Measurements from ENCODE around the gene TXNDC17.
"Not testable (repeated sequence)": the region's sequence is repeated elsewhere in the genome, so short reads cannot be mapped to it uniquely, and the experiment has no call there.

The TXNDC17 gene

DNA sequence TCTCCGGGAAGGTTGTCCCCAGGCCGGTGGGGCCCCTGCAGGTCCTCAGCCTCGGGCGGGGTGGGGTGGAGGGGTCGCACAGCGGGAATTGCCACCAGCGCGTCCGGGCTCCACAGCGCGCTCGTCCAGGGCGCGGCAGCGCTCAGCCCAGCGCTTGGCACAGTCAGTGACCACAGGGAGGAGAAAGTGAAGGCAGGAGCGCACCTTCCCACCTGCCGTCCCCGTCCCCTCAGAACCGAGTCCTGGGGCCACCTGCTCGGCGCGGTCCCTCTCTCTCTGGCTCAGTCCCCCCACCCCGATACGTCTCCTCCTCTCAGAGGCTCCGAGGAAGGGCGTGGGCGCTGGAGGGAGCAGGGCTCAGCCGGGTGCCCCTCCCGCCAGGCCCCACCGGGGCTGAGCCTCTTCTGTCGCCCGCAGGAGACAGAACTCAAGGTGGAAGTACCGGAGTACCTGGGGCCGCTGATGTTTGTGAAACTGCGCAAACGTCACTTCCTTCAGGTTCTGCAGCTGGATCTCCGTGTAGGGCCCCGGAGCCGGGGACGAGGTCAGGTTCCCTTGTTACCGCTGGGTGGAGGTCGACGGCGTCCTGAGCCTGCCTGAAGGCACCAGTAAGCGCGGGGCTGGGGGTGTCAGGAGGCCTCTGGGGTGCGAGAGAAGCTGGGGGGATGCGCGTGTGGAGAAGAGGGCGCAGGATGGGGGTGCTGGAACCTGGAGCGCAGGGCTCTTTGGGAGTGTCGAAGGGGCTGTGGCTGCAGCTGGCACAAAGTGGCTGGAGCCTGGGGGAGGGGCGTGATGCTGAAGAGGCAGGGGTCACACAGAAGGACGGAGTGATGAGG, 16.2 kb downstream of the TXNDC17 start:
- DNase-seq = peak in 26 of 42 donors; percentile 21 to 79 (median 57)
- intact Hi-C loops (cut with DNase I) = not testable (repeated sequence)

DNA sequence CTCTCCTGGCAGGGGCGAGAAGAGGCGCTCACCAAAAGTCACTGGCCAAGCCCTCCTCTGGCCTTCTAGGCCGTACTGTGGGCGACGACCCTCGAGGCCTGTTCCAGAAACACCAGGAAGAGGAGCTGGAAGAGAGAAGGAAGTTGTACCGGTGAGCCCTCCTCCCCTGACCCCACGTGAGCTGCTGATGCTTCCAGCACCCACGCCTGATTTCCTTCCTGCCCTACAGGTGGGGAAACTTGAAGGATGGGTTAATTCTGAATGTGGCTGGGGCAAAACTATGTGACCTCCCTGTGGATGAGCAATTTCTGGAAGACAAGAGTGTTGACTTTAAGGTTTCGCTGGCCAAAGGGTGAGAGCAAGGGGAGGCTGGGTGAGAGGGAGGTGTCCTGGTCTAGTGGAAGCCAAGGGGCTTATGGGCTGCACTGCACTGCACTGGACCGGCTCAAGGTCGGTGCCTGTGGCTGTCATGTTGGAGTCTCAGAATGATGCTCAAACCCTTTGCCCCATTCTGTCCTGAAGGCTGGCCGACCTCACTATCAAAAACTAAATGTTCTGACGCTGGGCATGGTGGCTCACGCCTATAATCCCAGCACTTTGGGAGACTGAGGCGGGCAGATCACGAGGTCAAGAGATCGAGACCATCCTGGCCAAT, 16.9 kb downstream of the TXNDC17 start:
- intact Hi-C loops (cut with DNase I) = no loop called here
- peak in 9 of 42 donors; percentile 23 to 49 (median 38) for DNase-seq

DNA sequence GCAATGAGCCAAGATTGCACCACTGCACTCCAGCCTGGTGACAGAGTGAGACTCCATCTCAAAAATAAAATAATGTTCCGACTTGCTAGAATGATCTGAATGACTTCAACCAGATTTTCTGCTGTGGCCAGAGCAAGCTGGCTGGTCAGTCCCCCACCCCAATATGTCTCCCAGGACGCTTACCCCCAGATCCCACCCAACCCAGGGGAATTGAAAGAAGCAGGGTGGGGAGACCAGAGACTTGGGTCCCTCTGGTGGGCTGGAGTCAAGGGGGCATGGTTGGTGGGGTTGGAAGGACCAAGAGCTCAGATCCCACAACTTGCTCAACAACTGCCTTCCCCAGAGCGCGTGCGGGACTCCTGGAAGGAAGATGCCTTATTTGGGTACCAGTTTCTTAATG, 17.6 kb downstream of the TXNDC17 start:
- intact Hi-C loops (cut with DNase I); DNase-seq: not testable (repeated sequence)

DNA sequence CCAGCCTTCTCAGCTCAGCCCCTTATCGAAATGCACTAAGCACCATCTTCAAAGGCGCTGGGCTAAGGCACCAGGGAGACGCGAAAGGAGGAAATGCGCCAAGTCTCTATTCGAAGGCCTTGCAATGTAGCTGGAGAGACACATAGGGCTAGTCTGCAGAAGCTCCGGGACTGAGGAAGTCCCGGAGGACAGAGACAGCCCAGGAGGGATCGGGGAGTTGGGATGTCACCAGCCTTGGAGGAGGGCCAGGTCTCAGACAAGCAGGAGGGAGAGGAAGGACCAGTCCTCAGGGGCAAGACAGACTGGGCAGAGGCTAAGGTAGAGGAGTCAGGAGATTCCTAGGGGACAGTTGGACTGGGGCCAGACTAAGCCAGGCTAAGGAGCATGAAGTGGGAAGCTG, 19.2 kb downstream of the TXNDC17 start:
- intact Hi-C loops (cut with DNase I) = no loop called here
- no peak for DNase-seq

DNA sequence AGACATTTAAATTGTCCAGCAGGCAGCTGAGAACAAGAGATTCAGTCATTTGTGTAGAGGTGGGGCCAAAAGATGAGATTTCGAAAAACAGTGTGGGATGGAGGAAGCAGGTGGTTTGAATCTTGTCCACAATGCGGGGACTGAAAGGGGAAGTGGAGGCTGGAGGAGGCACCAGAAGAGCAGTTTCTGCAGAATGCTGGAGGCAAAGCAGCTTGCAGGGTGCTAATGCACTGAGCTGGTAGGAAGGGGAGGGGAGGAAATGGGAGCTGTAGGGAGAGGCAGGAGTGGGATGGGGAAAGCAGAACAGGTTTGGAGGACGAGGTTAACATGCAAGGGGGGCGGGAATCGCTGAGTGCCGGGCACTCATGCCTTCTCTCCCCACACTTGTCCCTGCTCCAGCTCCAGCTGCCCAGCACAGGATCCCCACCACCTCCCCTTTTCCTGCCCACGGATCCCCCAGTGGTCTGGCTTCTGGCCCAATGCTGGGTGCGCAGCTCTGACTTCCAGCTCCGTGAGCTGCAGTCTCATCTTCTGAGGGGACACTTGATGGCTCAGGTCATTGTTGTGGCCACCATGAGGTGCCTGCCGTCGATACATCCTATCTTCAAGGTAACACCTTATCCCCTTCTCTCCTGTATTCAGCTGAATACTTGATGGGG, 20.1 kb downstream of the TXNDC17 start:
- intact Hi-C loops (cut with DNase I) = no loop called here
- peak in 16 of 42 donors; percentile 23 to 70 (median 48) for DNase-seq

DNA sequence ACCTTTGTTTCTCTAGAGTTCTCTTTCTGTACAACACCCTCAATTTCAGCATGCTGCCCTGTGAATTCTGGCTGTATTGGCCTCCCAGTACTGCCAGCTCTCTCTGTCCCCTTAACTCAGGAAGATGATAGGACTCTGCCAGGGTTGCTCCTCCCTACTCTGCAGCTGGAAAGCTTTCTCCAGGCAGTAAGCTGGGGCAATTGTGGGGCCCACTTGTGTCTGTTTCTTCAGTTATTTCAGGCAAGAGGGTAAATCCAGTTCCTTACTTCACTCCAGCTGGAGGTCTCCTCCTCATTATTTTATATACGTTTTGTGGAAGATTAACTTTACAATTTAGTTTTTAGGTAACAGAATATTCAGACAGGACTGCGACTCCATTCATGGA, 20.6 kb downstream of the TXNDC17 start:
- intact Hi-C loops (cut with DNase I) = no loop called here
- DNase-seq = peak in 1 of 42 donors; percentile 15

DNA sequence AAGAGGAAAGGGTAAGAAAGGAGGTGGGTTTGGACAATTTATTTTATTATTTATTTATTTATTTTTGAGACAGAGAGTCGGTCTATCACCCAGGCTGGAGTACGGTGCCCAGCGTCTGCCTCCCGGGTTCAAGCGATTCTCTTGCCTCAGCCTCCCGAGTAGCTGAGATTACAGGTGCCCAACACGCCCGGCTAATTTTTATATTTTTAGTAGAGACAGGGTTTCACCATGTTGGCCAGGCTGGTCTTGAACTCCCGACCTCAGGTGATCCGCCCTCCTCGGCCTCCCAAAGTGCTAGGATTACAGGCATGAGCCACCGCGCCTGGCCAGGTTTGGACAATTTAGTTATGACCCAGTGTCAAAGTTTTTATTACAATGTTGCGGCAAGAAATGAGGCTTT, 22.3 kb downstream of the TXNDC17 start:
- DNase-seq = not testable (repeated sequence)

DNA sequence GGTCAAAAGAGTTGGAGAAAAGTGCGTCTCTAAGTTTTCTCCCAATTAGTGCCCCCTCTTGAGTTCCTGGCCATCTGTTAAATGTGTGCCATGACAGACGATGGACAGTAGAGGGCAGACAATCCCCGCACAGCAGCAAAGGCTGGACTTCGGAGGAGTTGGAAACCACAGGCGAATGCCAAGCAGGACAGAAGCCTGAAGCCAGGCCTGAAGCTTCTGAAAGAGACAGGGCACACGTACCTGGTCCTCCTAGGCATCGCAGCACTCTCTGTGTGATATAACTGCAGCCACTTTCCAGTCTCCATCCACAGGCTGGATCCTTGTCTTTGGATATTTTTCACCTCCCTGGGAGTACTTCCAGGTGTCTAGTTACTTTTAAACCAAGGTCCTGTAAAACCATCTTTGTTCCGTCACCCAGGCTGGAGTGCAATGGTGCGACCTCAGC, 25.2 kb downstream of the TXNDC17 start:
- DNase-seq = peak; percentile 41 to 88 (median 72)
- intact Hi-C loops (cut with DNase I) = no loop called here

More for the DNA sequence above, 22.3 kb downstream of the TXNDC17 start:
- intact Hi-C loops (cut with DNase I) = not testable (repeated sequence)

DNA sequence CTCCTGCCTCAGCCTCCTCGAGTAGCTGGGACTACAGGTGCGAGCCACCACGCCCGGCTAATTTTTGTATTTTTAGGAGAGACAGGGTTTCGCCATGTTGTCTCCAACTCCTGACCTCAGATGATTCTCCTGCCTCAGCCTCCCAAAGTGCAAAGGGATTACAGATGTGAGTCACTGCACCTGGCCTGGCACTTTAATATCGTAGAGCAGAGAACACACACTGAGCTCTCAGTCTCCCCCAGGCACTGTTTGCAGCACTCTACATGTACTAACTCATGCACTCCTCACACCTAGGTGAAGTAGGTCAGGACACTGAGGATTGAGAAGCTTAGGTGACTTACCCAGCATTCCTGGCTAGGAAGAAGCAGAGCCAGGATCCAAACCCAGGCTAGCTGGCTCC, 25.7 kb downstream of the TXNDC17 start:
- intact Hi-C loops (cut with DNase I) = no loop called here
- peak in 1 of 42 donors; percentile 11 for DNase-seq

DNA sequence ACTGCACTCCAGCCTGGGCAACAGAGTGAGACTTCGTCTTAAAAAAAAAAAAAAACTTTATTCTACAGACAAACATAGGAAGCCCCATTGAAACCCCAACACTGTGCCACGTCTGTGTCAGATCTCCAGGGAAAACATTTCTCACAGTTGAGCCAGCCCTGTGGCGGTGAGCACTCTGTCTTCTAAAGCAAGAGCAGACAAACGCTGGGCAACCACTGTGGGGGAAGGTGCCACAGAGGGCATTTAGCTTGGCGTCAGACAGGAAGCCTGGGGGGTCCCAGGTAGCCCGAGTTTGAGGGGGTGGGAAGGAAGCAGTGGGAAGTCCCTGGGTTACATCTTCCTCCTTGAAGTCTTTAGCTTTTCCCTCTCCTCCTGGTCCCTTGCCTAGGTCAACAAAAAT, 26.7 kb downstream of the TXNDC17 start:
- intact Hi-C loops (cut with DNase I) = no loop called here
- DNase-seq = no peak

DNA sequence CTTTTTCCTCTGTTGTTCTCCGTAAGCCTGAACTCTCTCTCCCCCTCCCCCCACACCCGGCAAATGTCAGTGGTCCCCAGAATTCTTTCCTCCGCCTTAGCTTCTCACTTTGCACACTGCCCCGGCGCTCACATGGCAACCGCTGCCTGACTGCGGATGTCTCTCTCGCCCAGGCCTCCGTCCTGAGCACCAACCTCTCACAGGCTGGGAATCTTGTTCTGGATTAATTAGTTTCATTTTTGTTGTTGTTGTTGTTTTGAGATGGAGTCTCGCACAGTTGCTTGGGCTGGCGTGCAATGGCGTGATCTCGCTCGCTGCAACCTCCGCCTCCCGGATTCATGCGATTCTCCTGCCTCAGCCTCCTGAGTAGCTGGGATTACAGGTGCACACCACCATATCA, 27.4 kb downstream of the TXNDC17 start:
- intact Hi-C loops (cut with DNase I) = no loop called here
- DNase-seq = no peak

DNA sequence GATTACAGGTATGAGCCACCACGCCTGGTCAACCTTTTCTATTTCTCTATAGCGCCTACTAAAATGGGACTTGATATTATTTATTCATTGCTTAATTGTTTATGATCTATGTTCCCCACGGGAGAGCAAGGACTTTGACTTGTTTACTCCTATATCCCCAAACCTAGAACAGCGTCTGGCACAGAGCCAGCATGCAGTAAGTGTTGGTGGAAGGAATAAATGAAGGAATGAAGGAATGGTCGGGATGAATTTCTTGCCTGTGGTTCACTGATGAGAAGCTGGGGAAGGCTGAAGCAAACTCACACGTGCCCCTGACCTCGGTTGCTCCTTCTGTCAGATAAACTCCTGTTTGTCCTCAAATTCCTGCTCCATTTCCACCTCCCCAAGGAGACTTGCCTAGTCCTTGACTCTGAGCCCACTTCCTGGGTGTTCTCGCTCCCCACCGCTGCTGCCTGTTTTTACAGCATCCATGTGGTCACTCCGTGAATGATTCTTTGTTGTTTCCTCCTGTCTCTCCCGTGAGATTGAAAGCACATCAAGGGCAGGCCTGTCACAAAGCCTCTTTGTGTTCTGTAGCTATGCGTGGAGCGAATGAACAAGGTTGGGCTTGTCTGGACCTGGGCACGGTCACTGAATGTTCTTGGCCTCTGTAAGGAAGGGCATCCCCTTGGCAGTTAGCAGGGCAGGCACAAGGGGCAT, 28.0 kb downstream of the TXNDC17 start:
- intact Hi-C loops (cut with DNase I) = no loop called here

DNA sequence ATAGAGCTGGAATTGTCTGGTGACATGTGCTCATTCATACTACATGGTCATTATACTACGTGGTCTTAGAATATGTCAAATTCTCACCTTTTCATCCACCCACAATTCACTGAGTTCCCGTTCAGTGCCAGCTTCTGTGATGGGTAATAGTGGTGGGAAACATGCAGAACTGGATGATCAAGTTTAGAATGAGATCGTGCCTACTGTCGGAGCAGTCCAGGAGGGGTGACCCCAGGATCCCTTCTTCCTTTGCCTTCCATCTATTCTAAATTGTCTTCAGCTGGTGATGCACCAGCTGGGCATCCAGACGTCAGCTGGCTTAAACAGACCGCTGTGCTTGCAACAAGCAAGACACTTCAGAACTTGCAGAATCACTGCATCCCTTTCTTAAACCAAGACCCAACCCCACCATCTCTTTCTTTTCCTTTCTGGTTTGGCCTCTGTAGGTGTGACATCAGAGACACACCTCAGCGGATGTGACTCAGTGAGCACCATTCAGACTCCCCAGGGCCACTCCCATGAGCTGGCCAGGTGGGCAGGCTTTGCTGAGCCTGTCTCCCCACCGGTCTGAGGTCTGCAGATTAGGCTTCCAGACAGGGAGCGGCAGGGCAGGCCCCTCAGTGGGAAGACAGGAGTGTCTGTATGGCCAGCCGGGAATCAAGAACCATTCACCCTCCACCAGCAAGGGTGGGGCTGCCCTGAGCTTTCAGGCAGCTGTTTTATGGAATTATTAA, 28.8 kb downstream of the TXNDC17 start:
- intact Hi-C loops (cut with DNase I) = no loop called here
- DNase-seq = peak in 2 of 42 donors; percentile 16 to 34

More for the DNA sequence above, 28.0 kb downstream of the TXNDC17 start:
- DNase-seq = peak in 1 of 42 donors; percentile 27

DNA sequence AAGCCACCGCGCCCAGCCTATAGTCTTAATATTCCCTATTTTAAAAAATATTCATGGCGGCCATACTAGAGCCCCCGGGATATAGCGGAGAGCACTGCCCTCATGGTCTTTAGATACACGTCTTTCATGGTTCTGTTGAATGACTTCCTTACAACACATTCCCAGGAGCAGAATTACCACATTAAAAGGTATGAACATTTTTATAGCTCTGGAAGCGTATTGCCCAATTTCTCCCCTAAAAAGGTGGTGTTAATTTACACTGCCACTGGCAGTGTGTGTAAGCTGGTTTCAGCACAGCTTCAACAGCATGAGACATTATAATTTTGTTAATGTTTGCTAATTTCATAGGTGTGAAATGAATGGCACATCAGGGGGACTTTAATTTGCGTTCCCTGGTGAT, 29.7 kb downstream of the TXNDC17 start:
- DNase-seq = no peak
- intact Hi-C loops (cut with DNase I) = no loop called here

DNA sequence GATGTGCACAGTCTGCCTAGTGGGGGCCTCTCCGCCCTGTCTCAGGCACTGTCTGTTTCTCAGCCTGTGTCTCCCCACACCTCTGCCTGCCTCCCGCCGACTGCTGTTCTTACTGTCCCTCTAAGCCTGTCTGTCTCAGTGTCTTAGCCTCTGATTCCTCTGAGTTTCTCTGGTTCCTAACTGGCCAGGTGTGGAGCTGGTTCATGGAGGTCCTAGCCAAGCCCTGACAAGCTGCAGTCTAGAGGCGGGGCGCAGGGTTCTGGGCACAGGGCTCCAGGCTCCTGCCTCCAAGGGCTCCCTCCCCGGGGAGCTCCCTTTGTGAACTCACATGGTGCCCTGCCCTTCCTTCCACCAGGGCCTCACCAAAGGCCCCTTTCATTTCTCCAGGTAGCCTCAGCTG, 30.1 kb downstream of the TXNDC17 start:
- intact Hi-C loops (cut with DNase I) = no loop called here
- DNase-seq = peak in 1 of 42 donors; percentile 8

DNA sequence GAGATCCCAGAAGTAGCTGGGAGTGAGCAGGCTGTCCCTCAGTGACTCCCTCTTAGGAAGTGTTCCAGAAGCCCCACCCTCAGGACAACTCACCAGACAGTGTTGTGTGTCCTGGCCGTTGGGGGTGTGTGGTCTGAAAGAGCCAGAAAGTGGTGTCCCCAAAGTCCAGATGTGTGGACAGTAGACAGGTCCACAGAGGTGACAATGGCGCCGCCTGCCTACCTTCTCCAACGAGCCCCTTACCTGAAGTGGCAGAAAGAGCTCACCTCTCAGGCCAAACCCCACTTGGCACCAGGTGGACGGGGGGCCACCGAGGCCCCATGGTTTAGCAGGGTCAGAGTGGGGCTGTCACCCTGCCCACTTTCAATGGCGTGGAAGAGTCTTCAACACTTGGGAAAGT, 30.6 kb downstream of the TXNDC17 start:
- intact Hi-C loops (cut with DNase I) = no loop called here
- DNase-seq = peak in 1 of 42 donors; percentile 18

DNA sequence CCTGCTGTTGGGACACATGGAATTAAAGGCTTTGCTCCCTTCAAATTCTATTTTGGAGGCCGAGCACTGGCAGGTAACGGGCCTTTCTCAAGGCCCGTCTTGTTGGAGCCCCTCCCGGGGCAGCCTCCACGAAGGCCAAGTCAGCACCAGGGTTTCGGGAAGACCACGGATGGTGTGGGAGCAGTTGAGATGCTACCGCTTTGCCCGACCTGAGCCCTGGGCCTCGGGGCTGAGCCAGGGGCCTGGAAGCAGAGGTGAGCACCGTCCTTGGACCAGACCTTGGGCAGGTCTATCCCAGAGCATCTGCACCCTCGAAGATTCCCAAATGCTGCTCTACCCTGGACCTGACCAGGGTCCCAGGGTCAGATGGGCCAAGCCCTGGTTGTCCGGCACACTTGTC, 33.7 kb downstream of the TXNDC17 start:
- no peak for DNase-seq
- intact Hi-C loops (cut with DNase I) = no loop called here

DNA sequence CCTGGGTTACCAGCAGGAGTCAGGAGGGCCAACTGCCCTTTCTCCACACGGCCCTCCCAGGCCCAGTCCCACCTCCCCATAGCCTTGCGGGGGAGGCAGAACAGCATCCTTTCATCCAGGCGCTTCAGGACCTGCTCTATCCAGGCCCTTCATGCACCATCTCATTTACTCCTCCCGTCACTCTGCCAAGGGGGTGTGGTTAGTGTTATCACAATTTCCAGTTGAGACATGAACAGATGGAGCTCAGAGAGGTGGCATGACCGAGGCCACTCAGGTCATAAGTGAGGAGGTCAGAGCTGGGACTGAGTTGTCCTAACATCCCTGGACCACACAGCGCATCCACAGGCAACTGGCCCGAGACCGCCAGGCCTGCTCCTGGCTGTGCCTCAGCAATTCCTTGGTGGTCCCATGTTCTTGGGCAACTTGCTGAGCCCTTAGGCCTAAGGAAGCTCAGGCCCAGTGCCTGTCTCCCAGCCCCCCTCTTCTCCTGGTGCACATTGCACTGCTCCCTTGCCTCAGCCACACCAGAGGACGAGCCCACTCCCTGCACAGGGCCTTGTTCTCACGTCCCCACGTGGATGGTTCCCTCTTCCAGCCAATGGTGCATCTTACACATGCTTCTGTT, 34.5 kb downstream of the TXNDC17 start:
- no peak for DNase-seq
- intact Hi-C loops (cut with DNase I) = no loop called here

Data from head of caudate nucleus (tissue), 42 donors.